Pancreas (tissue), 10 donors: ENCODE results near the gene SBF2. TPM values are rescaled to one million over a fixed set of nuclear protein-coding genes. Genes with fewer than 3 reads are reported as not detected.
A peak's percentile ranks its signal among the peaks of the same experiment; 100 is the strongest.

Source experiments
- ATAC-seq, 4 donors: fragments of 200-7000 bp; cut with Tn5 transposase; one replicate each; pipeline versions ENCODE4 v1.8.0 to v1.9.1; 2020; ENCODE audit warnings: mild to moderate bottlenecking in 4 of 4, moderate library complexity in 4 of 4
- DNase-seq, 6 donors: peaks; one replicate each; pipeline ENCODE4 v3.0.0-alpha.2; 2020
- FAIRE-seq: peaks from 2 replicates; lab custom pipeline; 2012; peaks lifted over from hg19 to GRCh38; lab: Jason Lieb, UNC
- H3K27ac ChIP-seq, 4 donors: fragments of 200-600 bp; sonication (generic); 1 replicate in 3 of 4; 2 replicates in 1 of 4; pipeline versions ENCODE4 v1.5.0 to v1.8.0; 2020
- H3K27me3 ChIP-seq, 4 donors: fragments of 200-600 bp; one replicate each; pipeline ENCODE4 v1.8.0; 2021
- H3K36me3 ChIP-seq, 3 donors: fragments of 200-600 bp; sonication (generic) in 1 of 3; one replicate each; pipeline versions ENCODE4 v1.5.0 to v1.8.0; 2020 to 2021
- H3K4me1 ChIP-seq, 3 donors: fragments of 200-600 bp; one replicate each; pipeline ENCODE4 v1.8.0; 2021
- H3K4me3 ChIP-seq, 4 donors: fragments of 200-600 bp; sonication (generic) in 2 of 4; one replicate each; pipeline versions ENCODE4 v1.5.0 to v1.8.0; 2020 to 2021
- H3K9me3 ChIP-seq, 4 donors: fragments of 200-600 bp; one replicate each; pipeline ENCODE4 v1.8.0; 2021
- WGBS, 2 donors: extraction: QIAGEN DNeasy Blood & Tissue Kit; methylation state at CpG; one replicate each; pipeline ENCODE4 v1.1.7; 2013; 5-methylcytosine and 5-hydroxymethylcytosine counted together
- intact Hi-C, 3 donors: fragments of 100-400 bp; cut with DNase I; formaldehyde crosslinking; loops; one replicate each; pipeline versions ENCODE4 v1.11.1 to v1.14.2; 2022
- polyA plus RNA-seq, 2 donors: library from polyadenylated mRNA; stranded (reverse); fragments of 200-250 nt; gene quantifications; one replicate each; pipeline ENCODE4 v1.2.3, GENCODE V29; 2013
- total RNA-seq, 6 donors: library from RNA; stranded (reverse); fragmentation: NEBNext Ultra II Directional in 4 of 6; extraction: Animal tissue kit (Norgen Biotek cat#: 25700) in 4 of 6; gene quantifications; one replicate each; pipeline versions ENCODE4 v1.2.1 to v1.2.4, GENCODE V29; 2021 to 2023
- TF ChIP-seq, protein P1 (sequence below), 4 donors: fragments of 200-600 bp; sonication (generic) in 3 of 4; IDR thresholded peaks; one replicate each; pipeline versions ENCODE4 v1.5.0 to v1.8.0; 2021; ENCODE audit warnings: antibody characterized with exemption in 4 of 4
- donor health status: healthy with polysubstance abuse.
- donor health status: DM: no; HTN: no; CAD: no; lungs with moderate emphysema.
- donor health status: DM: no; HTN: no; CAD: no.
- donor health status: control.
- donor health status: control.
- donor health status: Bipolar disorder and iron deficiency.
- donor health status: DM: yes; HTN: yes; CAD: no.
- donor health status: DM: no; HTN: no; CAD: no.
- donor health status: DM: no; HTN: no; CAD: no.
- donor health status: DM: yes; HTN: yes; CAD: no.

The SBF2 gene
- total and polyA plus RNA-seq, 8 donors = 4.6 to 21.8 (median 10.3) TPM

DNA sequence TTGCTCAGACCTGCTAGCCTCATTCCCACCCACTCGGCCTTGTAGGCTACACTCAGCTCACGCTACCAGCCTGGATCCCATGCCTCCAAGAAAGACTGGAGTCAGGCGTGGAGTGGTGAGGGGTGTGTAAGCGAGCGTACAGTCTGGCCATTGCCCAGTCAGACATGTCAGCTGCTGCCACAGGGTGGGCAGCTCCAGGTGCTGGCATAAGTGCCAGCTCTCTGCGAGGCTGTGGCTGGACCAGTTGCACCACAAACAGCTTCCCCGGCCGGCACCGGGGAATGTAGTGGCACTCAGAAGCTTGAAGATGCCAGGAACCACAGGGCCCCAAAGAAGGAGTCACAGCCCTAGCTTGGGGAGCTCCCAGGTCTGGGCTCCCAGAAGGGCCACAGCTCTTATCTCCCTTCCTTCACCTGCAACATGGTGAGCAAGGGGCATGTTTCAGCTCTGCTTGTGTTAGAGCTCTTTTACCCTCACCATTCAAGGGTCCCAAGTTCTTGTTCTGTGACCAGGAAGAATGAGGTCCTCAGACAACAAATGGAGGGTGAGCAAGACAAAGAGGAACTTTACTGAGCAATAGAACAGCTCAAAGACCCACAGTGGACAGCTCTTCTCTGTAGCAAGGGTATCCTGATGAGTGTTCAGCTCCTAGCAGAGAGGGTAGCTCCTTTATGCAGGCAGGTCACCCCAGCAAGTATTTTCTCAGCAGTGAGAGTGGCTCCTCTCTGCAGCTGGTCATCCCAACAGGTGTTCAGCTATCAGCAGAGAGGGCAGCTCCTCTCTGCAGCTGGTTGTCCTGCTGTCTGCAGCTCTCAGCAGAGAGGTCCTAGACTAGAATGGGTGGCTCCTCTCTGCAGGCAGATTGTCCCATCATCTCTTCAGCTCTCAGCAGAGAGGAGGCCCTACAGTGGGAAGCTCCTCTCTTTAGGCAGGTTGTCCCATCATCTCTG lies 6.0 kb downstream of the SBF2 start:
- H3K27ac ChIP-seq = no peak overlapping the region
- no peaks in the 10 kb centered on the region for H3K27me3 ChIP-seq
- peaks cover 0 to 3% (median 0%) of the 10 kb centered on the region in 3 donors for H3K4me1 ChIP-seq
- no peaks in the 10 kb centered on the region for H3K36me3 ChIP-seq
- DNase-seq (no peak), ATAC-seq (no peak), FAIRE-seq (no peak)
- 94 to 96% methylated on average over 9 of the region's 9 CpGs for WGBS, 2 donors
- TF ChIP-seq, protein P1, sequence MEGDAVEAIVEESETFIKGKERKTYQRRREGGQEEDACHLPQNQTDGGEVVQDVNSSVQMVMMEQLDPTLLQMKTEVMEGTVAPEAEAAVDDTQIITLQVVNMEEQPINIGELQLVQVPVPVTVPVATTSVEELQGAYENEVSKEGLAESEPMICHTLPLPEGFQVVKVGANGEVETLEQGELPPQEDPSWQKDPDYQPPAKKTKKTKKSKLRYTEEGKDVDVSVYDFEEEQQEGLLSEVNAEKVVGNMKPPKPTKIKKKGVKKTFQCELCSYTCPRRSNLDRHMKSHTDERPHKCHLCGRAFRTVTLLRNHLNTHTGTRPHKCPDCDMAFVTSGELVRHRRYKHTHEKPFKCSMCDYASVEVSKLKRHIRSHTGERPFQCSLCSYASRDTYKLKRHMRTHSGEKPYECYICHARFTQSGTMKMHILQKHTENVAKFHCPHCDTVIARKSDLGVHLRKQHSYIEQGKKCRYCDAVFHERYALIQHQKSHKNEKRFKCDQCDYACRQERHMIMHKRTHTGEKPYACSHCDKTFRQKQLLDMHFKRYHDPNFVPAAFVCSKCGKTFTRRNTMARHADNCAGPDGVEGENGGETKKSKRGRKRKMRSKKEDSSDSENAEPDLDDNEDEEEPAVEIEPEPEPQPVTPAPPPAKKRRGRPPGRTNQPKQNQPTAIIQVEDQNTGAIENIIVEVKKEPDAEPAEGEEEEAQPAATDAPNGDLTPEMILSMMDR (IDR thresholded peaks at IDR 0.05) = no peak
- no peaks in the 10 kb centered on the region for H3K9me3 ChIP-seq
- intact Hi-C loops = no loop called here
- no peak overlapping the region for H3K4me3 ChIP-seq

DNA sequence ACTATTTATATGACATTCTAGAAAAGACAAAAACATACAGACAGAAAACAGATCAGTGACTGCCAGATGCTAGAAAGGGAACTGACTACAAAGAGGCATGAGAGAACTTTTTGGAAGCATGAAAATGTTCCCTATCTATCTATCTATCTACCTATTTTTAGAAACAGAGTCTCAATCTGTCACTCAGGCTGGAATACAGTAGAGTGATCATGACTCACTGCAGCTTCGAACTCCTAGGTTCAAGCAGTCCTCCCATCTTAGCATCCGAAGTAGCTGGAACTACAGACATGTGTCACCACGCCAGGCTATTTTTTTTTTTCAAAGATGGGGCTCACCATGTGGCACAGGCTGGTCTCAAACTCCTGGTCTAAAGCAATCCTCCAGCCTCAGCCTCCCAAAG lies 6.9 kb downstream of the SBF2 start:
- Histone ChIP-seq H3K27me3 (no peaks in the 10 kb centered on the region), H3K4me1 (peaks cover 0 to 7% (median 5%) of the 10 kb centered on the region in 3 donors), H3K36me3 (no peaks in the 10 kb centered on the region), H3K9me3 (no peaks in the 10 kb centered on the region), H3K27ac (no peak overlapping the region), H3K4me3 (no peak overlapping the region)
- ATAC-seq (no peak), FAIRE-seq (no peak), DNase-seq (no peak)
- 95 to 97% methylated on average over 3 of the region's 3 CpGs for WGBS, 2 donors
- intact Hi-C loops = no loop called here
- TF ChIP-seq, protein P1 (IDR thresholded peaks at IDR 0.05) = no peak

DNA sequence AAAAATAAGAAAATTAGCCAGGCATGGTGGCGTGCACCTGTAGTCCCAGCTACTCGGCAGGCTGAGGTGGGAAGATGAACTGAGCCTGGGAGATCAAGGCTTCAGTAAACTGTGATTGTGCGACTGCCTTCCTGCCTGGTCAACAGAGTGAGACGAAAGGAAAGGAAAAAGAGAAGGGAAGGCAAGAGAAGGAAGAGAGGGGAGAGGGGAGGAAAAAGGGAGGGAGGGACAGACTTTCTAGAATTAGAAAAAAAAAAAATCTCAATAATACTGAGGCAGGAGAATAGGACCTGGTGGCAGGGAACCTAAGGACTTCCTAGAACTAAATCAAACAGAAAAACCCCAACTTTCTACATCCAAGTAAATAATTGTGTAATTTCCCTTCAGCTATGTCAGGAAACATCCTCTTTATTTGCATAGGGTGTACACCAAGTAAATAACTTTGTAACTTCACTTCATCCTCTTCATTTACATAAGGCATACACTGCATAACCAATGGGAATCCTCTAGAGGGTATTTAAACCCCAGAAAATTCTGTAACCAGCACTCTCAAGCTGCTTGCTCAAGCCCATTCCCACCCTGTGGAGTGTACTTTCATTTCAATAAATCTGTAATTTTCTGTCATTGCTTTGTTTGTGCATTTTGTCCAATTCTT lies 8.7 kb downstream of the SBF2 start:
- Histone ChIP-seq H3K9me3 (no peaks in the 10 kb centered on the region), H3K27me3 (no peaks in the 10 kb centered on the region), H3K36me3 (no peaks in the 10 kb centered on the region), H3K4me1 (peaks cover 0 to 14% (median 9%) of the 10 kb centered on the region in 3 donors), H3K4me3 (no peak overlapping the region), H3K27ac (no peak overlapping the region)
- TF ChIP-seq, protein P1 (IDR thresholded peaks at IDR 0.05) = no peak
- WGBS, 2 donors = 94 to 95% methylated on average over 4 of the region's 4 CpGs
- FAIRE-seq = no peak
- peak in 1 of 4 donors; percentile 27 for ATAC-seq
- intact Hi-C loops = no loop called here
- DNase-seq = no peak

DNA sequence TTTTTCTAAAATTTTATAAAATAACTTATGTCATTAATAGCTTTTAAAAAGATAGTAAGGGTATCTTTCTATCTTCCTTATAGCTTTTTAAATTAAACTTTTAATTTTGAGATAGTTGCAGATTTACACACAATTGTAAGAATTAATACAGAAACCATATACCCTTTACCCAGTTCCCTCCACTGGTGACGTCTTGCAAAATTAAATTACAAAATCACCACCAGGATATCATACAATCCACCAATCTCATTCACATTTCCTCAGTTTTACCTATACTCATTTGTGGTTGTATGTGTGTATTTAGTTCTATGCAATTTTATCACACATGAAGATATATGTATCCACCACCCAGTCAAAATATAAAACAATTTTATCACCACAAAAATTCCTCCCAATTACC lies 10.0 kb downstream of the SBF2 start:
- ATAC-seq (no peak), FAIRE-seq (no peak), DNase-seq (no peak)
- Histone ChIP-seq H3K27me3 (no peaks in the 10 kb centered on the region), H3K27ac (no peak overlapping the region), H3K4me3 (no peak overlapping the region), H3K4me1 (peaks cover 0 to 14% (median 9%) of the 10 kb centered on the region in 3 donors), H3K36me3 (no peaks in the 10 kb centered on the region), H3K9me3 (no peaks in the 10 kb centered on the region)
- 75 to 77% methylated on average over 1 of the region's 1 CpG for WGBS, 2 donors
- intact Hi-C loops = no loop called here
- TF ChIP-seq, protein P1 (IDR thresholded peaks at IDR 0.05) = no peak
